Liver (tissue), 9 donors: ENCODE results near the gene PARD3B. TPM values are rescaled to one million over a fixed set of nuclear protein-coding genes. Genes with fewer than 3 reads are reported as not detected.

Experiments
- DNase-seq: peaks from one replicate; pipeline ENCODE4 v3.0.0-alpha.2; 2017; ENCODE audit warnings: low spot score
- H3K27ac ChIP-seq, 2 donors: one replicate each; pipeline ENCODE4 v1.7.0; 2013; ENCODE audit warnings: inconsistent platforms in 2 of 2, low read length in 2 of 2, control low read depth in 1 of 2, low read depth in 1 of 2, mild to moderate bottlenecking in 1 of 2
- H3K27me3 ChIP-seq, 4 donors: one replicate each; pipeline versions ENCODE4 v1.6.1 to v1.7.0; 2013; ENCODE audit warnings: low read length in 3 of 4, inconsistent platforms in 1 of 4, mild to moderate bottlenecking in 1 of 4, moderate library complexity in 1 of 4; ENCODE audit not compliant: control insufficient read depth in 4 of 4, insufficient read depth in 4 of 4
- H3K36me3 ChIP-seq, 4 donors: one replicate each; pipeline versions ENCODE4 v1.6.1 to v1.7.0; 2013; ENCODE audit warnings: low read length in 3 of 4, mild to moderate bottlenecking in 3 of 4, low read depth in 1 of 4, moderate library complexity in 1 of 4; ENCODE audit not compliant: control insufficient read depth in 4 of 4, insufficient read depth in 3 of 4
- H3K4me1 ChIP-seq, 4 donors: one replicate each; pipeline versions ENCODE4 v1.6.1 to v1.7.0; 2013; ENCODE audit warnings: low read length in 3 of 4, mild to moderate bottlenecking in 3 of 4, moderate library complexity in 1 of 4; ENCODE audit not compliant: control insufficient read depth in 4 of 4, insufficient read depth in 4 of 4
- H3K4me3 ChIP-seq, 3 donors: one replicate each; pipeline versions ENCODE4 v1.6.1 to v1.7.0; 2013; ENCODE audit warnings: low read length in 3 of 3, control low read depth in 1 of 3, low read depth in 1 of 3, mild to moderate bottlenecking in 1 of 3
- H3K9ac ChIP-seq, 2 donors: one replicate each; pipeline ENCODE4 v1.7.0; 2013; ENCODE audit warnings: low read length in 2 of 2, mild to moderate bottlenecking in 2 of 2, moderate library complexity in 2 of 2, control low read depth in 1 of 2, low read depth in 1 of 2
- H3K9me3 ChIP-seq, 4 donors: one replicate each; pipeline versions ENCODE4 v1.6.1 to v1.7.0; 2013; ENCODE audit warnings: low read length in 3 of 4; ENCODE audit not compliant: control insufficient read depth in 4 of 4
- ATF3 ChIP-seq: IDR thresholded peaks from 2 replicates; pipeline ENCODE4 v1.6.1; 2016; ENCODE audit warnings: antibody characterized with exemption
- EGR1 ChIP-seq, 2 donors: IDR thresholded peaks; 2 replicates each; pipeline ENCODE4 v1.6.1; 2016 to 2018; ENCODE audit warnings: antibody characterized with exemption in 2 of 2, low read depth in 2 of 2
- FOXA1 ChIP-seq: IDR thresholded peaks from 2 replicates; pipeline ENCODE4 v1.6.1; 2016; ENCODE audit warnings: antibody characterized with exemption
- FOXA2 ChIP-seq: IDR thresholded peaks from 2 replicates; pipeline ENCODE4 v1.6.1; 2016; ENCODE audit warnings: antibody characterized with exemption
- GABPA ChIP-seq, 2 donors: IDR thresholded peaks in 1 of 2; conservative IDR thresholded peaks in 1 of 2; 2 replicates each; pipeline ENCODE4 v1.6.1; 2016; ENCODE audit warnings: antibody characterized with exemption in 2 of 2, mild to moderate bottlenecking in 1 of 2, moderate library complexity in 1 of 2
- HNF4A ChIP-seq, 2 donors: conservative IDR thresholded peaks; 2 replicates each; pipeline ENCODE4 v1.6.1; 2016; ENCODE audit warnings: antibody characterized with exemption in 2 of 2, mild to moderate bottlenecking in 2 of 2
- HNF4G ChIP-seq: IDR thresholded peaks from 2 replicates; pipeline ENCODE4 v1.6.1; 2016; ENCODE audit warnings: antibody characterized with exemption
- JUND ChIP-seq, 2 donors: IDR thresholded peaks; 2 replicates each; pipeline ENCODE4 v1.6.1; 2016; ENCODE audit warnings: antibody characterized with exemption in 2 of 2
- NR2F2 ChIP-seq: IDR thresholded peaks from 2 replicates; pipeline ENCODE4 v1.6.1; 2016; ENCODE audit warnings: antibody characterized with exemption
- RAD21 ChIP-seq, 2 donors: IDR thresholded peaks; 2 replicates each; pipeline ENCODE4 v1.6.1; 2016; ENCODE audit warnings: antibody characterized with exemption in 2 of 2, mild to moderate bottlenecking in 2 of 2
- RXRA ChIP-seq, 2 donors: IDR thresholded peaks; 2 replicates each; pipeline ENCODE4 v1.6.1; 2017 to 2018; ENCODE audit warnings: antibody characterized with exemption in 2 of 2, mild to moderate bottlenecking in 1 of 2
- SP1 ChIP-seq: IDR thresholded peaks from 2 replicates; pipeline ENCODE4 v1.6.1; 2018; ENCODE audit warnings: antibody characterized with exemption, mild to moderate bottlenecking
- TAF1 ChIP-seq: conservative IDR thresholded peaks from 2 replicates; pipeline ENCODE4 v1.6.1; 2016; ENCODE audit warnings: antibody characterized with exemption, mild to moderate bottlenecking
- YY1 ChIP-seq: IDR thresholded peaks from 2 replicates; pipeline ENCODE4 v1.6.1; 2016; ENCODE audit warnings: antibody characterized with exemption, mild to moderate bottlenecking
- ZBTB33 ChIP-seq: IDR thresholded peaks from 2 replicates; pipeline ENCODE4 v1.6.1; 2016; ENCODE audit warnings: antibody characterized with exemption
- WGBS: extraction: QIAGEN DNeasy Blood & Tissue Kit; methylation state at CpG from one replicate; pipeline ENCODE4 v1.1.7; 2013; 5-methylcytosine and 5-hydroxymethylcytosine counted together
- polyA plus RNA-seq, 2 donors: library from polyadenylated mRNA; stranded (reverse) in 1 of 2; unstranded in 1 of 2; fragments of 200-250 nt in 1 of 2; fragments of >200 nt in 1 of 2; fragmentation: Nextera tagmentation in 1 of 2; extraction: Ambion mirVana in 1 of 2; gene quantifications; one replicate each; pipeline versions ENCODE4 v1.2.1 to v1.2.3, GENCODE V29; 2013 to 2015
- total RNA-seq, 2 donors: library from RNA; depleted of rRNA; stranded (reverse); fragments of >200 nt; gene quantifications; one replicate each; pipeline ENCODE4 v1.2.3, GENCODE V29; 2014
- TF ChIP-seq, protein P1 (sequence below): IDR thresholded peaks from 2 replicates; pipeline ENCODE4 v1.6.1; 2016; ENCODE audit warnings: antibody characterized with exemption, mild to moderate bottlenecking
- TF ChIP-seq, protein P2 (sequence below): IDR thresholded peaks from 2 replicates; pipeline ENCODE4 v1.6.1; 2016; ENCODE audit warnings: antibody characterized with exemption
- TF ChIP-seq, protein P3 (sequence below): fragments of 150-350 bp; IDR thresholded peaks from 2 replicates; pipeline ENCODE4 v1.5.1; 2017; ENCODE audit warnings: improper control_type of control experiment, low read depth, low read length; ENCODE audit not compliant: missing input control
- donor health status: healthy.
- donor health status: healthy.
- donor health status: healthy.
- donor health status: healthy.
- donor health status: healthy.

The PARD3B gene
- total and polyA plus RNA-seq, 4 donors = 1.1 to 10.3 (median 3.7) TPM

GRCh38 chr2:204505488-204505887 is 39.8 kb upstream of the PARD3B start (continued):
- no peak for TF ChIP-seq GABPA (IDR thresholded peaks at IDR 0.05 in 1 of 2, conservative IDR thresholded peaks at IDR 0.05 in 1 of 2)
- TF ChIP-seq NR2F2 = no peak
- TF ChIP-seq FOXA1 = no peak
- TF ChIP-seq JUND (IDR thresholded peaks at IDR 0.05) = no peak
- no peak for TF ChIP-seq TAF1

DNA sequence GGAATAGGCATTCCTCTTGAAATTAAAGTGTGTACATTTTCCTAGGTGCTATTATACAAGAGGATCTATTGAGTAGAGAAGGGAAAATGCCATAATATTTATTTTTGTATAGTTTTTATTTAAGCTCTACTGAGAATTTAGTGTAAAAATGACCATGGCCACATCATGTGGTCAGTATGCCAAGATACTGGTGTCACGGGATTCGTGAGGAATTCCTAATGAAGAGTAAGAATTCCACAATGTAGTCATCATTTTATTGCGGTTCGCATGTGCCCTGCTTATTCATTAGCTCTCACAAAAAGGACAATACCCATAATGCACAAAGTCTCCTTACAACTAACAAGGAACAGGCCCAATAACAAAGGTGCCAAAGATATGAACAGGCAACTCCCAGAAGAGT is 39.3 kb upstream of the PARD3B start:
- H3K9ac ChIP-seq = no peak overlapping the region
- 90% methylated on average over 4 of the region's 4 CpGs for WGBS
- H3K27me3 ChIP-seq = no peaks in the 10 kb centered on the region
- TF ChIP-seq NR2F2 (no peak), EGR1 (IDR thresholded peaks at IDR 0.05; ENCODE audit: low read depth in 2 of 2) (no peak), HNF4A (conservative IDR thresholded peaks at IDR 0.05) (no peak), RAD21 (IDR thresholded peaks at IDR 0.05) (no peak), GABPA (IDR thresholded peaks at IDR 0.05 in 1 of 2, conservative IDR thresholded peaks at IDR 0.05 in 1 of 2) (no peak), SP1 (no peak), JUND (IDR thresholded peaks at IDR 0.05) (no peak), FOXA1 (no peak), ZBTB33 (no peak), TAF1 (no peak), RXRA (IDR thresholded peaks at IDR 0.05) (no peak), YY1 (no peak), HNF4G (no peak), FOXA2 (no peak), ATF3 (no peak)
- TF ChIP-seq, protein P1, sequence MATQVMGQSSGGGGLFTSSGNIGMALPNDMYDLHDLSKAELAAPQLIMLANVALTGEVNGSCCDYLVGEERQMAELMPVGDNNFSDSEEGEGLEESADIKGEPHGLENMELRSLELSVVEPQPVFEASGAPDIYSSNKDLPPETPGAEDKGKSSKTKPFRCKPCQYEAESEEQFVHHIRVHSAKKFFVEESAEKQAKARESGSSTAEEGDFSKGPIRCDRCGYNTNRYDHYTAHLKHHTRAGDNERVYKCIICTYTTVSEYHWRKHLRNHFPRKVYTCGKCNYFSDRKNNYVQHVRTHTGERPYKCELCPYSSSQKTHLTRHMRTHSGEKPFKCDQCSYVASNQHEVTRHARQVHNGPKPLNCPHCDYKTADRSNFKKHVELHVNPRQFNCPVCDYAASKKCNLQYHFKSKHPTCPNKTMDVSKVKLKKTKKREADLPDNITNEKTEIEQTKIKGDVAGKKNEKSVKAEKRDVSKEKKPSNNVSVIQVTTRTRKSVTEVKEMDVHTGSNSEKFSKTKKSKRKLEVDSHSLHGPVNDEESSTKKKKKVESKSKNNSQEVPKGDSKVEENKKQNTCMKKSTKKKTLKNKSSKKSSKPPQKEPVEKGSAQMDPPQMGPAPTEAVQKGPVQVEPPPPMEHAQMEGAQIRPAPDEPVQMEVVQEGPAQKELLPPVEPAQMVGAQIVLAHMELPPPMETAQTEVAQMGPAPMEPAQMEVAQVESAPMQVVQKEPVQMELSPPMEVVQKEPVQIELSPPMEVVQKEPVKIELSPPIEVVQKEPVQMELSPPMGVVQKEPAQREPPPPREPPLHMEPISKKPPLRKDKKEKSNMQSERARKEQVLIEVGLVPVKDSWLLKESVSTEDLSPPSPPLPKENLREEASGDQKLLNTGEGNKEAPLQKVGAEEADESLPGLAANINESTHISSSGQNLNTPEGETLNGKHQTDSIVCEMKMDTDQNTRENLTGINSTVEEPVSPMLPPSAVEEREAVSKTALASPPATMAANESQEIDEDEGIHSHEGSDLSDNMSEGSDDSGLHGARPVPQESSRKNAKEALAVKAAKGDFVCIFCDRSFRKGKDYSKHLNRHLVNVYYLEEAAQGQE = no peak
- TF ChIP-seq, protein P2, sequence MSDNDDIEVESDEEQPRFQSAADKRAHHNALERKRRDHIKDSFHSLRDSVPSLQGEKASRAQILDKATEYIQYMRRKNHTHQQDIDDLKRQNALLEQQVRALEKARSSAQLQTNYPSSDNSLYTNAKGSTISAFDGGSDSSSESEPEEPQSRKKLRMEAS = no peak
- TF ChIP-seq, protein P3, sequence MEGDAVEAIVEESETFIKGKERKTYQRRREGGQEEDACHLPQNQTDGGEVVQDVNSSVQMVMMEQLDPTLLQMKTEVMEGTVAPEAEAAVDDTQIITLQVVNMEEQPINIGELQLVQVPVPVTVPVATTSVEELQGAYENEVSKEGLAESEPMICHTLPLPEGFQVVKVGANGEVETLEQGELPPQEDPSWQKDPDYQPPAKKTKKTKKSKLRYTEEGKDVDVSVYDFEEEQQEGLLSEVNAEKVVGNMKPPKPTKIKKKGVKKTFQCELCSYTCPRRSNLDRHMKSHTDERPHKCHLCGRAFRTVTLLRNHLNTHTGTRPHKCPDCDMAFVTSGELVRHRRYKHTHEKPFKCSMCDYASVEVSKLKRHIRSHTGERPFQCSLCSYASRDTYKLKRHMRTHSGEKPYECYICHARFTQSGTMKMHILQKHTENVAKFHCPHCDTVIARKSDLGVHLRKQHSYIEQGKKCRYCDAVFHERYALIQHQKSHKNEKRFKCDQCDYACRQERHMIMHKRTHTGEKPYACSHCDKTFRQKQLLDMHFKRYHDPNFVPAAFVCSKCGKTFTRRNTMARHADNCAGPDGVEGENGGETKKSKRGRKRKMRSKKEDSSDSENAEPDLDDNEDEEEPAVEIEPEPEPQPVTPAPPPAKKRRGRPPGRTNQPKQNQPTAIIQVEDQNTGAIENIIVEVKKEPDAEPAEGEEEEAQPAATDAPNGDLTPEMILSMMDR = no peak
- H3K27ac ChIP-seq = no peak overlapping the region
- no peak overlapping the region for H3K4me3 ChIP-seq
- no peaks in the 10 kb centered on the region for H3K4me1 ChIP-seq
- H3K9me3 ChIP-seq = no peaks in the 10 kb centered on the region
- no peak for DNase-seq
- no peaks in the 10 kb centered on the region for H3K36me3 ChIP-seq
